Measurements from ENCODE around the gene JAZF1. TPM values are rescaled to one million over a fixed set of nuclear protein-coding genes. Genes with fewer than 3 reads are reported as not detected.

JAZF1 gene
- total and polyA plus RNA-seq, 2 donors (not counting 1 experiment from before 2014, with no cell fraction given), result 14.0 to 38.6 TPM

- H3K9me3 Mint-ChIP-seq (ENCODE audit: insufficient read depth), result peaks cover 10% of the 10 kb centered on the region
- intact Hi-C loops (cut with micrococcal nuclease), result loop anchor here (5.0 to 10.0 kb wide), 2 partner anchors 49 to 69 kb away; no protein-coding TSS in a partner anchor
- 80% methylated on average over 2 of the region's 5 CpGs for WGBS (ENCODE audit: insufficient coverage)
- no peaks in the 10 kb centered on the region for H3K36me3 ChIP-seq (replicated peaks in 1 of 2; ENCODE audit: control extremely low read depth in 1 of 2, control insufficient read depth in 1 of 2, extremely low read depth in 1 of 2, insufficient read depth in 2 of 2, low read length in 1 of 2)
- H2AFZ ChIP-seq (ENCODE audit: insufficient read depth, low read depth, low read length, poor library complexity, severe bottlenecking), result no peak overlapping the region
- no peaks in the 10 kb centered on the region for H3K27me3 ChIP-seq (replicated peaks in 1 of 4; ENCODE audit: control extremely low read depth in 1 of 4, control insufficient read depth in 3 of 4, insufficient read depth in 4 of 4, low read length in 3 of 4)
- no peaks in the 10 kb centered on the region for H3K27me3 Mint-ChIP-seq
- H3K27ac Mint-ChIP-seq, result no peak overlapping the region
- TF ChIP-seq EZH2 (IDR thresholded peaks at IDR 0.05; ENCODE audit: borderline replicate concordance, insufficient read depth, low read depth, low read length, poor library complexity, severe bottlenecking) (no peak), CTCF (IDR thresholded peaks at IDR 0.05) (no peak)
- H3K4me2 ChIP-seq (replicated peaks; ENCODE audit: low read depth, low read length, poor library complexity, severe bottlenecking), result peak overlapping the region; percentile 20
- H3K4me3 ChIP-seq (ENCODE audit: control extremely low read depth in 1 of 5, extremely low read depth in 1 of 5, insufficient read depth in 1 of 5, low read depth in 2 of 5, low read length in 4 of 5), result no peak overlapping the region
- H3K4me1 ChIP-seq (ENCODE audit: control insufficient read depth in 2 of 2, insufficient read depth in 2 of 2, low read length in 2 of 2), result peaks cover 55 to 74% of the 10 kb centered on the region in 2 donors
- ChIA-PET POLR2A (no interaction called here), CTCF (no interaction called here)
- no peaks in the 10 kb centered on the region for H3K79me2 ChIP-seq (ENCODE audit: control insufficient read depth, insufficient read depth, low read length)
- no peak overlapping the region for H3K4me3 Mint-ChIP-seq
- no peak overlapping the region for H3K27ac ChIP-seq (ENCODE audit: low read length in 2 of 2)
- no peak for ATAC-seq (ENCODE audit: low read depth)
- H3K4me1 Mint-ChIP-seq, result peaks cover 69% of the 10 kb centered on the region
- no peaks in the 10 kb centered on the region for H4K20me1 ChIP-seq (ENCODE audit: control insufficient read depth, insufficient read depth, low read length, poor library complexity, severe bottlenecking)
- H3K9ac ChIP-seq (ENCODE audit: low read length), result no peak overlapping the region
- DNase-seq, result no peak
- H3K9me3 ChIP-seq (ENCODE audit: control extremely low read depth in 1 of 3, control insufficient read depth in 2 of 3, insufficient read depth in 1 of 3, low read length in 2 of 3), result peaks cover 0 to 16% (median 14%) of the 10 kb centered on the region in 3 donors
These were observed 23.1 kb upstream of the JAZF1 start for GRCh38 chr7:28203508-28204240.

DNA sequence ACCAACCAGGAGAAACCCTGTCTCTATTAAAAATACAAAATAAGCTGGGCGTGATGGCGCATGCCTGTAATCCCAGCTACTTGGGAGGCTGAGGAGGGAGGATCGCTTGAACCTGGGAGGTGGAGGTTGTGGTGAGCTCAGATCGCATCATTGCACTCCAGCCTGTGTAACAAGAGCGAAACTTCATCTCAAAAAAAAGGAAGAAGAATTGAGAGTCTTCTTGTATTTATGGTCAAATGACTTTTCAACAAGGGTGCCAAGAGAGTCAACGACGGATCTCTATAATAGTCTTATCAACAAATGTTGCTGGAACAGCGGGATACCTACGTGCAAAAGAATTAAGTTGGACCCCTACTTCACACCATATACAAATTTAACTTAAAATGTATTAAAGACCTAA is 21.6 kb upstream of the JAZF1 start:
- H3K27me3 Mint-ChIP-seq, result no peaks in the 10 kb centered on the region
- H3K27ac Mint-ChIP-seq, result peak overlapping the region; percentile 38
- H3K4me3 Mint-ChIP-seq, result no peak overlapping the region
- H3K4me2 ChIP-seq (replicated peaks; ENCODE audit: low read depth, low read length, poor library complexity, severe bottlenecking), result peak overlapping the region; percentile 32
- H3K4me1 ChIP-seq (ENCODE audit: control insufficient read depth in 2 of 2, insufficient read depth in 2 of 2, low read length in 2 of 2), result peaks cover 42 to 61% of the 10 kb centered on the region in 2 donors
- no peaks in the 10 kb centered on the region for H3K27me3 ChIP-seq (replicated peaks in 1 of 4; ENCODE audit: control extremely low read depth in 1 of 4, control insufficient read depth in 3 of 4, insufficient read depth in 4 of 4, low read length in 3 of 4)
- TF ChIP-seq EZH2 (IDR thresholded peaks at IDR 0.05; ENCODE audit: borderline replicate concordance, insufficient read depth, low read depth, low read length, poor library complexity, severe bottlenecking) (no peak), CTCF (IDR thresholded peaks at IDR 0.05) (no peak)
- H3K36me3 ChIP-seq (replicated peaks in 1 of 2; ENCODE audit: control extremely low read depth in 1 of 2, control insufficient read depth in 1 of 2, extremely low read depth in 1 of 2, insufficient read depth in 2 of 2, low read length in 1 of 2), result no peaks in the 10 kb centered on the region
- peaks cover 6% of the 10 kb centered on the region for H3K9me3 Mint-ChIP-seq (ENCODE audit: insufficient read depth)
- 30% methylated on average over 3 of the region's 9 CpGs for WGBS (ENCODE audit: insufficient coverage)
- H4K20me1 ChIP-seq (ENCODE audit: control insufficient read depth, insufficient read depth, low read length, poor library complexity, severe bottlenecking), result no peaks in the 10 kb centered on the region
- ChIA-PET POLR2A (no interaction called here), CTCF (no interaction called here)
- H3K79me2 ChIP-seq (ENCODE audit: control insufficient read depth, insufficient read depth, low read length), result no peaks in the 10 kb centered on the region
- intact Hi-C loops (cut with micrococcal nuclease), result loop anchor here (5.0 to 10.0 kb wide), 2 partner anchors 47 to 70 kb away; no protein-coding TSS in a partner anchor
- no peak overlapping the region for H3K9ac ChIP-seq (ENCODE audit: low read length)
- H2AFZ ChIP-seq (ENCODE audit: insufficient read depth, low read depth, low read length, poor library complexity, severe bottlenecking), result no peak overlapping the region
- peak; percentile 42 for DNase-seq
- no peak overlapping the region for H3K27ac ChIP-seq (ENCODE audit: low read length in 2 of 2)
- H3K4me1 Mint-ChIP-seq, result peaks cover 55% of the 10 kb centered on the region
- H3K4me3 ChIP-seq (ENCODE audit: control extremely low read depth in 1 of 5, extremely low read depth in 1 of 5, insufficient read depth in 1 of 5, low read depth in 2 of 5, low read length in 4 of 5), result no peak overlapping the region
- ATAC-seq (ENCODE audit: low read depth), result no peak
- H3K9me3 ChIP-seq (ENCODE audit: control extremely low read depth in 1 of 3, control insufficient read depth in 2 of 3, insufficient read depth in 1 of 3, low read length in 2 of 3), result peaks cover 0 to 14% (median 6%) of the 10 kb centered on the region in 3 donors

Data from B cell (primary cell).